Fibroblast of lung (primary cell): ENCODE measurements around the gene MAP1B. TPM values are rescaled to one million over a fixed set of nuclear protein-coding genes. Genes with fewer than 3 reads are reported as not detected.

Experiments
- DNase-seq, 2 donors: peaks; one replicate each; pipeline versions ENCODE4 v3.0.0 to v3.0.0-alpha.2; 2010; ENCODE audit warnings: low read depth in 2 of 2
- H2AFZ ChIP-seq: 2 replicates; pipeline ENCODE4 v1.5.1; 2012; ENCODE audit warnings: low read length, control low read depth, inconsistent platforms
- H3K27ac ChIP-seq: 2 replicates; pipeline ENCODE4 v1.5.1; 2011; ENCODE audit warnings: low read length, control low read depth; ENCODE audit not compliant: insufficient read depth
- H3K27me3 ChIP-seq: 2 replicates; pipeline ENCODE4 v1.5.1; 2011; ENCODE audit warnings: mild to moderate bottlenecking, low read length; ENCODE audit not compliant: control insufficient read depth, insufficient read depth
- H3K36me3 ChIP-seq: 2 replicates; pipeline ENCODE4 v1.5.1; 2011; ENCODE audit warnings: low read length; ENCODE audit not compliant: control insufficient read depth, insufficient read depth
- H3K4me1 ChIP-seq: 2 replicates; pipeline ENCODE4 v1.5.1; 2011; ENCODE audit warnings: low read length; ENCODE audit not compliant: control insufficient read depth, insufficient read depth; ENCODE audit errors: extremely low read depth
- H3K4me2 ChIP-seq: 2 replicates; pipeline ENCODE4 v1.5.1; 2011; ENCODE audit warnings: low read length, control low read depth; ENCODE audit not compliant: insufficient read depth; ENCODE audit errors: extremely low read depth
- H3K4me3 ChIP-seq, 4 experiments: fragments of 200-600 bp in 1 of 4; sonication (generic) in 1 of 4; replicated peaks in 1 of 4; 2 replicates each; pipeline ENCODE4 v1.5.1; 2011 to 2016; ENCODE audit warnings: low read length in 4 of 4, low read depth in 3 of 4, mild to moderate bottlenecking in 3 of 4, control low read depth in 2 of 4, inconsistent platforms in 1 of 4, mixed read lengths in 1 of 4; ENCODE audit not compliant: insufficient read depth in 1 of 4; ENCODE audit errors: control extremely low read depth in 1 of 4
- H3K79me2 ChIP-seq: 2 replicates; pipeline ENCODE4 v1.5.1; 2012; ENCODE audit warnings: mild to moderate bottlenecking, low read length, inconsistent platforms; ENCODE audit not compliant: control insufficient read depth, insufficient read depth
- H3K9ac ChIP-seq: 2 replicates; pipeline ENCODE4 v1.5.1; 2011; ENCODE audit warnings: mild to moderate bottlenecking, low read length, control low read depth; ENCODE audit not compliant: insufficient read depth
- H3K9me3 ChIP-seq: 2 replicates; pipeline ENCODE4 v1.5.1; 2012; ENCODE audit warnings: low read depth, low read length; ENCODE audit not compliant: control insufficient read depth, insufficient read depth
- H4K20me1 ChIP-seq: 2 replicates; pipeline ENCODE4 v1.5.1; 2011; ENCODE audit warnings: low read length; ENCODE audit not compliant: control insufficient read depth, insufficient read depth; ENCODE audit errors: extremely low read depth
- CTCF ChIP-seq, 2 donors: IDR thresholded peaks in 1 of 2; conservative IDR thresholded peaks in 1 of 2; 1 replicate in 1 of 2; 2 replicates in 1 of 2; pipeline ENCODE4 v1.5.1; 2011 to 2012; ENCODE audit warnings: low read length in 2 of 2, control low read depth in 1 of 2, inconsistent platforms in 1 of 2, low read depth in 1 of 2, mild to moderate bottlenecking in 1 of 2
- EZH2 ChIP-seq: IDR thresholded peaks from 2 replicates; pipeline ENCODE4 v1.5.1; 2012; ENCODE audit warnings: low read length, control low read depth, mild to moderate bottlenecking; ENCODE audit errors: missing control alignments
- polyA plus RNA-seq, 2 donors: library from polyadenylated mRNA; depleted of rRNA in 1 of 2; stranded (reverse) in 1 of 2; unstranded in 1 of 2; fragments of >200 nt; gene quantifications; 2 replicates each; pipeline ENCODE4 v1.2.1, GENCODE V29; 2011 to 2012; ENCODE audit warnings: missing spikeins in 1 of 2
- total RNA-seq: library from RNA; depleted of rRNA; stranded (reverse); fragments of >200 nt; gene quantifications from 2 replicates; pipeline ENCODE4 v1.2.1, GENCODE V29; 2014

The MAP1B gene
- total and polyA plus RNA-seq, 2 donors (not counting 1 experiment from before 2014, with no cell fraction given): 83.4 to 109 TPM

- Histone ChIP-seq H3K4me2 (no peak overlapping the region), H4K20me1 (no peaks in the 10 kb centered on the region), H2AFZ (no peak overlapping the region), H3K4me1 (no peaks in the 10 kb centered on the region), H3K4me3 (no peak overlapping the region), H3K27ac (no peak overlapping the region), H3K9ac (no peak overlapping the region), H3K27me3 (peaks cover 2% of the 10 kb centered on the region), H3K9me3 (no peaks in the 10 kb centered on the region), H3K79me2 (no peaks in the 10 kb centered on the region), H3K36me3 (no peaks in the 10 kb centered on the region)
- TF ChIP-seq CTCF (conservative IDR thresholded peaks at IDR 0.05 in 1 of 2, IDR thresholded peaks at IDR 0.05 in 1 of 2; ENCODE audit: low read depth in 1 of 2, low read length in 2 of 2) (no peak), EZH2 (no peak)
- no peak for DNase-seq
These were observed 33.0 kb upstream of the MAP1B start for GRCh38 chr5:72074251-72074650.

GRCh38 chr5:72075461-72075860 lies 31.8 kb upstream of the MAP1B start:
- peaks cover 2% of the 10 kb centered on the region for H3K27me3 ChIP-seq
- H3K9ac ChIP-seq: no peak overlapping the region
- no peak overlapping the region for H3K4me2 ChIP-seq
- no peaks in the 10 kb centered on the region for H3K79me2 ChIP-seq
- no peaks in the 10 kb centered on the region for H3K36me3 ChIP-seq
- no peak overlapping the region for H2AFZ ChIP-seq
- TF ChIP-seq CTCF (conservative IDR thresholded peaks at IDR 0.05 in 1 of 2, IDR thresholded peaks at IDR 0.05 in 1 of 2; ENCODE audit: low read depth in 1 of 2, low read length in 2 of 2): no peak
- TF ChIP-seq EZH2: no peak
- H3K9me3 ChIP-seq: no peaks in the 10 kb centered on the region
- no peak overlapping the region for H3K4me3 ChIP-seq
- H3K4me1 ChIP-seq: no peaks in the 10 kb centered on the region
- H4K20me1 ChIP-seq: no peaks in the 10 kb centered on the region
- DNase-seq: no peak
- no peak overlapping the region for H3K27ac ChIP-seq

- Histone ChIP-seq H3K9ac (no peak overlapping the region), H3K4me3 (no peak overlapping the region), H2AFZ (no peak overlapping the region), H3K4me2 (no peak overlapping the region), H3K4me1 (no peaks in the 10 kb centered on the region), H3K36me3 (no peaks in the 10 kb centered on the region), H3K27me3 (peaks cover 2% of the 10 kb centered on the region), H4K20me1 (no peaks in the 10 kb centered on the region), H3K9me3 (no peaks in the 10 kb centered on the region), H3K79me2 (no peaks in the 10 kb centered on the region), H3K27ac (no peak overlapping the region)
- no peak for DNase-seq
- TF ChIP-seq CTCF (conservative IDR thresholded peaks at IDR 0.05 in 1 of 2, IDR thresholded peaks at IDR 0.05 in 1 of 2; ENCODE audit: low read depth in 1 of 2, low read length in 2 of 2): no peak
- no peak for TF ChIP-seq EZH2
These were observed 30.5 kb upstream of the MAP1B start for GRCh38 chr5:72076621-72077300.
